ENCODE data around the gene SERAC1.

DNA sequence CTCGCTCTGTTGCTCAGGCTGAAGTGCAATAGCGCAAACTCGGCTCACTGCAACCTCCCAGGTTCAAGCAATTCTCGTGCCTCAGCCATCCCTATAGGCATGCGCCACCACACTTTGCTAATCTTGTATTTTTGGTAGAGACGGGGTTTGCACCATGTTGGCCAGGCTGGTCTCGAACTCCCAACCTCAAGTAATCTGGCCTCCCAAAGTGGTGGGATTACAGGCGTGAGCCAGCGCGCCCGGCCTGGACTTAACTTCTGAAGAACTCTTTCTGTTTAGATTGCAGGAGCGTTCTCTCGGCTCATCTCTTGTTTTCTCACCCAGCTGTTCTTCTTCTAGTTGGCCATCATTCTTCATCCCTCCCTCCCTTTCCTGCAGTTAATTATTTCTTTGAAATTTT, 30.4 kb upstream of the SERAC1 start:
- no peak for TF ChIP-seq POLR2AphosphoS5 (IDR thresholded peaks at IDR 0.05; ENCODE audit: low read depth, low read length)
- TF ChIP-seq SIN3A (IDR thresholded peaks at IDR 0.05; ENCODE audit: borderline replicate concordance, insufficient read depth, low read length), result no peak
- TF ChIP-seq, protein P1, sequence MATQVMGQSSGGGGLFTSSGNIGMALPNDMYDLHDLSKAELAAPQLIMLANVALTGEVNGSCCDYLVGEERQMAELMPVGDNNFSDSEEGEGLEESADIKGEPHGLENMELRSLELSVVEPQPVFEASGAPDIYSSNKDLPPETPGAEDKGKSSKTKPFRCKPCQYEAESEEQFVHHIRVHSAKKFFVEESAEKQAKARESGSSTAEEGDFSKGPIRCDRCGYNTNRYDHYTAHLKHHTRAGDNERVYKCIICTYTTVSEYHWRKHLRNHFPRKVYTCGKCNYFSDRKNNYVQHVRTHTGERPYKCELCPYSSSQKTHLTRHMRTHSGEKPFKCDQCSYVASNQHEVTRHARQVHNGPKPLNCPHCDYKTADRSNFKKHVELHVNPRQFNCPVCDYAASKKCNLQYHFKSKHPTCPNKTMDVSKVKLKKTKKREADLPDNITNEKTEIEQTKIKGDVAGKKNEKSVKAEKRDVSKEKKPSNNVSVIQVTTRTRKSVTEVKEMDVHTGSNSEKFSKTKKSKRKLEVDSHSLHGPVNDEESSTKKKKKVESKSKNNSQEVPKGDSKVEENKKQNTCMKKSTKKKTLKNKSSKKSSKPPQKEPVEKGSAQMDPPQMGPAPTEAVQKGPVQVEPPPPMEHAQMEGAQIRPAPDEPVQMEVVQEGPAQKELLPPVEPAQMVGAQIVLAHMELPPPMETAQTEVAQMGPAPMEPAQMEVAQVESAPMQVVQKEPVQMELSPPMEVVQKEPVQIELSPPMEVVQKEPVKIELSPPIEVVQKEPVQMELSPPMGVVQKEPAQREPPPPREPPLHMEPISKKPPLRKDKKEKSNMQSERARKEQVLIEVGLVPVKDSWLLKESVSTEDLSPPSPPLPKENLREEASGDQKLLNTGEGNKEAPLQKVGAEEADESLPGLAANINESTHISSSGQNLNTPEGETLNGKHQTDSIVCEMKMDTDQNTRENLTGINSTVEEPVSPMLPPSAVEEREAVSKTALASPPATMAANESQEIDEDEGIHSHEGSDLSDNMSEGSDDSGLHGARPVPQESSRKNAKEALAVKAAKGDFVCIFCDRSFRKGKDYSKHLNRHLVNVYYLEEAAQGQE (IDR thresholded peaks at IDR 0.05; ENCODE audit: insufficient read depth in 1 of 2, low read depth in 2 of 2, low read length in 2 of 2), result no peak

All from PFSK-1 (cell line).